Stimulated activated naive CD8-positive, alpha-beta T cell treated with anti-CD3 and anti-CD28 coated beads, Interleukin-15, Interleukin-2, amounts not matched to agents 100 ng/mL and 50 ng/mL, for 24 hours (primary cell): ENCODE results near the gene RBM5.

Source experiments
- H3K27ac Mint-ChIP-seq: one replicate; pipeline ENCODE4 v1.8.0; 2021; ENCODE audit warnings: mild to moderate bottlenecking, mixed read lengths
- H3K27me3 Mint-ChIP-seq: one replicate; pipeline ENCODE4 v1.8.0; 2021; ENCODE audit warnings: mixed read lengths
- H3K36me3 Mint-ChIP-seq: one replicate; pipeline ENCODE4 v1.8.0; 2021; ENCODE audit warnings: low read depth, mixed read lengths
- H3K4me1 Mint-ChIP-seq: one replicate; pipeline ENCODE4 v1.8.0; 2021; ENCODE audit warnings: low read depth, mixed read lengths
- H3K4me3 Mint-ChIP-seq: one replicate; pipeline ENCODE4 v1.8.0; 2021; ENCODE audit warnings: mild to moderate bottlenecking, mixed read lengths
- H3K9me3 Mint-ChIP-seq: one replicate; pipeline ENCODE4 v1.8.0; 2021; ENCODE audit warnings: mixed read lengths

RBM5 gene

GRCh38 chr3:50126287-50127211, 37.8 kb downstream of the RBM5 start:
- Mint-ChIP-seq H3K27me3 (no peaks in the 10 kb centered on the region), H3K27ac (no peak overlapping the region), H3K4me1 (no peaks in the 10 kb centered on the region), H3K9me3 (no peaks in the 10 kb centered on the region), H3K36me3 (no peaks in the 10 kb centered on the region), H3K4me3 (no peak overlapping the region)

- Mint-ChIP-seq H3K4me1 (no peaks in the 10 kb centered on the region), H3K27me3 (no peaks in the 10 kb centered on the region), H3K4me3 (no peak overlapping the region), H3K9me3 (no peaks in the 10 kb centered on the region), H3K27ac (no peak overlapping the region), H3K36me3 (no peaks in the 10 kb centered on the region)
Observed at GRCh38 chr3:50127251-50127691, 38.6 kb downstream of the RBM5 start.

- no peak overlapping the region for H3K27ac Mint-ChIP-seq
- H3K36me3 Mint-ChIP-seq = no peaks in the 10 kb centered on the region
- no peak overlapping the region for H3K4me3 Mint-ChIP-seq
- no peaks in the 10 kb centered on the region for H3K9me3 Mint-ChIP-seq
- H3K27me3 Mint-ChIP-seq = no peaks in the 10 kb centered on the region
- no peaks in the 10 kb centered on the region for H3K4me1 Mint-ChIP-seq
Observed at GRCh38 chr3:50128001-50128400, 39.3 kb downstream of the RBM5 start.

- Mint-ChIP-seq H3K4me1 (no peaks in the 10 kb centered on the region), H3K27me3 (no peaks in the 10 kb centered on the region), H3K4me3 (no peak overlapping the region), H3K9me3 (no peaks in the 10 kb centered on the region), H3K36me3 (no peaks in the 10 kb centered on the region), H3K27ac (no peak overlapping the region)
Observed at GRCh38 chr3:50130436-50130835, 41.7 kb downstream of the RBM5 start.

- Mint-ChIP-seq H3K36me3 (no peaks in the 10 kb centered on the region), H3K9me3 (no peaks in the 10 kb centered on the region), H3K27ac (no peak overlapping the region), H3K4me1 (no peaks in the 10 kb centered on the region), H3K4me3 (no peak overlapping the region), H3K27me3 (no peaks in the 10 kb centered on the region)
Observed at GRCh38 chr3:50132421-50133282, 43.9 kb downstream of the RBM5 start.

- H3K9me3 Mint-ChIP-seq = no peaks in the 10 kb centered on the region
Observed at GRCh38 chr3:50133283-50133615, 44.5 kb downstream of the RBM5 start.

GRCh38 chr3:50134367-50134766, 45.6 kb downstream of the RBM5 start:
- peaks cover 10% of the 10 kb centered on the region for H3K4me1 Mint-ChIP-seq
- H3K36me3 Mint-ChIP-seq = no peaks in the 10 kb centered on the region
- H3K27ac Mint-ChIP-seq = no peak overlapping the region
- no peaks in the 10 kb centered on the region for H3K27me3 Mint-ChIP-seq
- no peaks in the 10 kb centered on the region for H3K9me3 Mint-ChIP-seq
- no peak overlapping the region for H3K4me3 Mint-ChIP-seq

More at GRCh38 chr3:50133283-50133615, 44.5 kb downstream of the RBM5 start:
- Mint-ChIP-seq H3K36me3 (no peaks in the 10 kb centered on the region), H3K27ac (no peak overlapping the region), H3K4me1 (peaks cover 2% of the 10 kb centered on the region), H3K4me3 (no peak overlapping the region), H3K27me3 (no peaks in the 10 kb centered on the region)

- no peaks in the 10 kb centered on the region for H3K36me3 Mint-ChIP-seq
- no peaks in the 10 kb centered on the region for H3K27me3 Mint-ChIP-seq
- no peak overlapping the region for H3K4me3 Mint-ChIP-seq
- H3K27ac Mint-ChIP-seq = no peak overlapping the region
- H3K9me3 Mint-ChIP-seq = no peaks in the 10 kb centered on the region
- peaks cover 10% of the 10 kb centered on the region for H3K4me1 Mint-ChIP-seq
Observed at GRCh38 chr3:50135964-50136363, 47.2 kb downstream of the RBM5 start.

GRCh38 chr3:50136714-50137405, 48.1 kb downstream of the RBM5 start:
- Mint-ChIP-seq H3K4me3 (no peak overlapping the region), H3K36me3 (no peaks in the 10 kb centered on the region), H3K27ac (no peak overlapping the region), H3K4me1 (peaks cover 10% of the 10 kb centered on the region), H3K27me3 (no peaks in the 10 kb centered on the region), H3K9me3 (no peaks in the 10 kb centered on the region)

GRCh38 chr3:50137531-50137930, 48.8 kb downstream of the RBM5 start:
- H3K4me3 Mint-ChIP-seq = no peak overlapping the region
- H3K4me1 Mint-ChIP-seq = peaks cover 10% of the 10 kb centered on the region
- no peaks in the 10 kb centered on the region for H3K27me3 Mint-ChIP-seq
- H3K27ac Mint-ChIP-seq = peak overlapping the region; percentile 37
- H3K9me3 Mint-ChIP-seq = no peaks in the 10 kb centered on the region
- H3K36me3 Mint-ChIP-seq = no peaks in the 10 kb centered on the region

- no peak overlapping the region for H3K27ac Mint-ChIP-seq
- no peak overlapping the region for H3K4me3 Mint-ChIP-seq
- H3K9me3 Mint-ChIP-seq = no peaks in the 10 kb centered on the region
- H3K27me3 Mint-ChIP-seq = no peaks in the 10 kb centered on the region
- no peaks in the 10 kb centered on the region for H3K36me3 Mint-ChIP-seq
- peaks cover 10% of the 10 kb centered on the region for H3K4me1 Mint-ChIP-seq
Observed at GRCh38 chr3:50138266-50139200, 49.8 kb downstream of the RBM5 start.

GRCh38 chr3:50139308-50139707, 50.6 kb downstream of the RBM5 start:
- H3K27me3 Mint-ChIP-seq = no peaks in the 10 kb centered on the region
- no peak overlapping the region for H3K27ac Mint-ChIP-seq
- peaks cover 10% of the 10 kb centered on the region for H3K4me1 Mint-ChIP-seq

GRCh38 chr3:50139718-50140423, 51.2 kb downstream of the RBM5 start:
- Mint-ChIP-seq H3K4me3 (no peak overlapping the region), H3K9me3 (no peaks in the 10 kb centered on the region), H3K27me3 (no peaks in the 10 kb centered on the region), H3K27ac (no peak overlapping the region), H3K36me3 (no peaks in the 10 kb centered on the region), H3K4me1 (peaks cover 10% of the 10 kb centered on the region)

More at GRCh38 chr3:50139308-50139707, 50.6 kb downstream of the RBM5 start:
- Mint-ChIP-seq H3K4me3 (no peak overlapping the region), H3K36me3 (no peaks in the 10 kb centered on the region), H3K9me3 (no peaks in the 10 kb centered on the region)
